OCI-LY3 (cell line): Measurements from ENCODE around the gene LHPP.

Source experiments
- H2AFZ ChIP-seq: fragments of 200-600, 300-600 bp; shearing (Covaris generic); 2 replicates; pipeline ENCODE4 v1.6.0; 2014; ENCODE audit warnings: antibody characterized with exemption, low read depth, low read length
- H3K27ac ChIP-seq: fragments of 200-600, 300-600 bp; sonication (generic); 2 replicates; pipeline ENCODE4 v1.5.1; 2014; ENCODE audit warnings: mild to moderate bottlenecking, low read length, moderate library complexity, mixed read lengths
- H3K27me3 ChIP-seq: fragments of 200-600, 300-600 bp; sonication (generic); 2 replicates; pipeline ENCODE4 v1.6.1; 2014; ENCODE audit warnings: low read depth, low read length, mixed read lengths
- H3K36me3 ChIP-seq: fragments of 200-600, 300-600 bp; sonication (generic); replicated peaks from 2 replicates; pipeline ENCODE3; 2014; ENCODE audit warnings: low read depth, low read length, mixed read lengths
- H3K4me1 ChIP-seq: fragments of 300-600, 200-600 bp; sonication (generic); 2 replicates; pipeline ENCODE4 v1.6.1; 2014; ENCODE audit warnings: low read length, mixed read lengths
- H3K4me2 ChIP-seq: fragments of 200-600, 300-600 bp; sonication (generic); 2 replicates; pipeline ENCODE4 v1.6.1; 2014; ENCODE audit warnings: low read length, mixed read lengths
- H3K4me3 ChIP-seq: fragments of 300-600, 200-600 bp; sonication (generic); 2 replicates; pipeline ENCODE4 v1.5.1; 2014; ENCODE audit warnings: antibody characterized with exemption, mild to moderate bottlenecking, low read length, moderate library complexity
- H3K79me2 ChIP-seq: fragments of 300-600, 200-600 bp; shearing (Covaris generic); 2 replicates; pipeline ENCODE4 v1.6.1; 2014; ENCODE audit warnings: mild to moderate bottlenecking, low read length, mixed read lengths
- H3K9ac ChIP-seq: fragments of 300-600, 200-600 bp; shearing (Covaris generic); 2 replicates; pipeline ENCODE4 v1.6.0; 2014; ENCODE audit warnings: mild to moderate bottlenecking, low read length, moderate library complexity
- H3K9me3 ChIP-seq: fragments of 200-600, 300-600 bp; shearing (Covaris generic); 2 replicates; pipeline ENCODE4 v1.6.1; 2014; ENCODE audit warnings: low read length, mixed read lengths; ENCODE audit not compliant: insufficient read depth
- H4K20me1 ChIP-seq: fragments of 200-600, 300-600 bp; sonication (generic); 2 replicates; pipeline ENCODE4 v1.6.1; 2016; ENCODE audit warnings: low read length, mixed read lengths; ENCODE audit not compliant: insufficient read depth
- CTCF ChIP-seq: fragments of 200-600, 300-600 bp; sonication (generic); IDR thresholded peaks from 2 replicates; pipeline ENCODE4 v1.5.1; 2014; ENCODE audit warnings: antibody characterized with exemption, low read length, low read depth
- EZH2phosphoT487 ChIP-seq: fragments of 200-600 bp; shearing (Covaris generic); IDR thresholded peaks from 2 replicates; pipeline ENCODE4 v1.6.1; 2018; ENCODE audit warnings: antibody characterized with exemption, mixed run types, low read depth

Gene LHPP

DNA sequence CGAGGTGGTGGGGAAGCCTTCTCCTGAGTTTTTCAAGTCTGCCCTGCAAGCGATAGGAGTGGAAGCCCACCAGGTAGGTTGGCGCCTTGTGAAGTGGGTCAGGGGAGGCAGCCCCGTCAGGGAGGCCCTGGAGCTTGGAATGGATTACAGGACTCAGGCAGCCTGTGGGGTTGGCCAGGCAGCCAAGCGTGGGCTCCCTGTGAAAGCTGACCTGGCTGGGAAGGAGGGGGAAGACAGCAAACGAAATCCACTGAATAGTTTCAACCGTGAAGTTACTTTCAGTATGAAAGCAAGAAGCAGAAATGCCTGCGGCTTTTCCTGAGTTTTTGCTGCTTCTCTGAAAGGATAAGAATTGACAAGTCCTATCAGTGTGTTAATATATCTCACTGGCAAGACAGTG is 36.4 kb downstream of the LHPP start:
- Histone ChIP-seq H3K36me3 (no peaks in the 10 kb centered on the region), H3K9me3 (no peaks in the 10 kb centered on the region), H3K4me2 (no peak overlapping the region), H3K4me3 (no peak overlapping the region), H3K9ac (no peak overlapping the region), H3K27ac (no peak overlapping the region), H3K4me1 (no peaks in the 10 kb centered on the region), H4K20me1 (no peaks in the 10 kb centered on the region), H3K27me3 (no peaks in the 10 kb centered on the region), H2AFZ (no peak overlapping the region), H3K79me2 (no peaks in the 10 kb centered on the region)
- TF ChIP-seq EZH2phosphoT487 (no peak), CTCF (no peak)

- H3K4me1 ChIP-seq, result no peaks in the 10 kb centered on the region
- TF ChIP-seq EZH2phosphoT487 (no peak), CTCF (no peak)
These were observed 39.1 kb downstream of the LHPP start for GRCh38 chr10:124500757-124501156.

DNA sequence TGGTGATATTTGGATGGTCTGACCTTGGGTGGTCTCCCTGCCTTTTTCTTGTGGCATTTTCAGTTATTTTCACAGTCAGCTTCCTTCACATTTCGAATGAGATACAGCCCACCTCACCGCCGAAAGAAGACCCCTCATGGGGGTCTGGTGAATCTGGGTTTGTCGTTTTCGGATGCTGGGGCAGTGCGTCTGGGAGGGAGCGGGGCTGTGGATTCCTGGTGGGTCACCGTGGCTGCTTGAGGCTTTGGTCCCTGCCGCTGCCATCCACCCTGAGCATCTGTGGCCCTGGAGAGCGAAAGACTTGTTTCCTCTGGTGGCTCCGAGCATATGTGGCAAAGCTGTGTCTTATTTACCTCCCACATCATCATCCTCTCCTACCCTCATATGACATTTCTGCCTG is 43.1 kb downstream of the LHPP start:
- no peaks in the 10 kb centered on the region for H3K27me3 ChIP-seq
- no peak overlapping the region for H3K9ac ChIP-seq
- no peak overlapping the region for H2AFZ ChIP-seq
- TF ChIP-seq EZH2phosphoT487, result no peak
- TF ChIP-seq CTCF, result no peak
- H3K4me1 ChIP-seq, result peaks cover 6% of the 10 kb centered on the region; the same call in 1 of the 2 replicates
- H3K36me3 ChIP-seq, result no peaks in the 10 kb centered on the region
- H3K4me2 ChIP-seq, result no peak overlapping the region
- H3K9me3 ChIP-seq, result no peaks in the 10 kb centered on the region
- H3K79me2 ChIP-seq, result no peaks in the 10 kb centered on the region
- H3K27ac ChIP-seq, result no peak overlapping the region
- no peaks in the 10 kb centered on the region for H4K20me1 ChIP-seq
- H3K4me3 ChIP-seq, result no peak overlapping the region

More at GRCh38 chr10:124500757-124501156, 39.1 kb downstream of the LHPP start:
- Histone ChIP-seq H3K9ac (no peak overlapping the region), H3K9me3 (no peaks in the 10 kb centered on the region), H3K27me3 (no peaks in the 10 kb centered on the region), H4K20me1 (no peaks in the 10 kb centered on the region), H3K27ac (no peak overlapping the region), H3K4me2 (no peak overlapping the region), H3K4me3 (no peak overlapping the region), H2AFZ (no peak overlapping the region), H3K79me2 (no peaks in the 10 kb centered on the region), H3K36me3 (no peaks in the 10 kb centered on the region)

GRCh38 chr10:124505279-124505678 is 43.7 kb downstream of the LHPP start:
- no peak overlapping the region for H3K4me2 ChIP-seq
- H4K20me1 ChIP-seq, result no peaks in the 10 kb centered on the region
- H3K9me3 ChIP-seq, result no peaks in the 10 kb centered on the region
- no peaks in the 10 kb centered on the region for H3K36me3 ChIP-seq
- no peaks in the 10 kb centered on the region for H3K27me3 ChIP-seq
- H2AFZ ChIP-seq, result no peak overlapping the region
- no peak overlapping the region for H3K9ac ChIP-seq
- H3K79me2 ChIP-seq, result no peaks in the 10 kb centered on the region
- no peak overlapping the region for H3K4me3 ChIP-seq
- peaks cover 6% of the 10 kb centered on the region; the same call in 1 of the 2 replicates for H3K4me1 ChIP-seq
- TF ChIP-seq CTCF, result no peak
- TF ChIP-seq EZH2phosphoT487, result no peak
- H3K27ac ChIP-seq, result no peak overlapping the region
